Cardiac muscle cell (in vitro differentiated cells and primary cell): ENCODE results near the gene LSM7. TPM values are rescaled to one million over a fixed set of nuclear protein-coding genes. Genes with fewer than 3 reads are reported as not detected.
A peak's percentile ranks its signal among the peaks of the same experiment; 100 is the strongest.

Experiments used
- DNase-seq, 2 donors: peaks; one replicate each; pipeline versions ENCODE4 v3.0.0 to v3.0.0-alpha.2; 2010 to 2017; ENCODE audit warnings: low read depth in 1 of 2, low spot score in 1 of 2
- H3K27ac ChIP-seq: fragments of 200-600 bp; sonication (generic); 2 replicates; pipeline ENCODE4 v1.5.1; 2016
- H3K27me3 ChIP-seq: fragments of 200-600 bp; sonication (generic); 2 replicates; pipeline ENCODE4 v1.6.0; 2016; ENCODE audit warnings: control low read depth
- H3K36me3 ChIP-seq: fragments of 200-600 bp; sonication (generic); 2 replicates; pipeline ENCODE4 v1.5.1; 2016; ENCODE audit warnings: control low read depth
- H3K4me1 ChIP-seq: fragments of 200-600 bp; sonication (generic); 2 replicates; pipeline ENCODE4 v1.8.1; 2017; ENCODE audit warnings: low read depth, mild to moderate bottlenecking, mixed run types
- H3K4me3 ChIP-seq: fragments of 200-600 bp; sonication (generic); 2 replicates; pipeline ENCODE4 v1.5.1; 2016; ENCODE audit warnings: mild to moderate bottlenecking
- H3K9me3 ChIP-seq: fragments of 200-600 bp; sonication (generic); 2 replicates; pipeline ENCODE4 v1.5.1; 2017; ENCODE audit warnings: low read depth, mild to moderate bottlenecking, control low read depth
- polyA plus RNA-seq: library from polyadenylated mRNA; unstranded; fragments of >200 nt; fragmentation: Nextera tagmentation; extraction: Ambion mirVana; gene quantifications from 2 replicates; pipeline ENCODE4 v1.2.1, GENCODE V29; 2016
- total RNA-seq: library from RNA; depleted of rRNA; stranded (reverse); fragments of >200 nt; gene quantifications from 2 replicates; pipeline ENCODE4 v1.2.3, GENCODE V29; 2016
- TF ChIP-seq, protein P1 (sequence below): IDR thresholded peaks from 2 replicates; pipeline ENCODE4 v1.5.1; 2012; ENCODE audit warnings: low read depth, mild to moderate bottlenecking, low read length

The LSM7 gene
- total and polyA plus RNA-seq, 2 experiments from 2014 or later = 157 to 231 TPM

DNA sequence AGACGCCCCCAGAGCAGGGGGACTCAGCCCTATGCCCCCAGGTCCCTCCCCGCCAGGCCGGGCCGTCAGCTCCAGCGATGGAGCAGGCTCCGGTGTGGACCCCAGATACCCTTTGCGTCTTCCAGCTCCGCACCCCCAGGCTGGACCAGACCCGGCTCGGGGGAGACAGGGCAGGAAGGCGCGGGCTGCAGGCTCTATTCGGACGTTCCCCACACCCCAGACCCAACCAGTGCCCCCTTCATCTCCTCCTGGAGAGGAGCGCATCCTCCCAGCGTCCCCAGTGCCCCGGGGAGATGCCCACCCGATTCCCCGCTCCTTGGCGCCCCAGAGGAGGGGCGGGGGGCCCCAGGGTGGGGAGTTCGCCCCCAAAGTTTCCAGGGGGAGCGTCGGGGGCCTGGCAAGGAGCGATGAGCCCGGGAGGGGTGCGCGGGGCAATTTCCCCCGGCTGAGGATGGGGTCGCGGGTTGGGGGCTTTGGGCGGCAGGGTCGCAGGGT lies 20.8 kb downstream of the LSM7 start:
- TF ChIP-seq, protein P1, sequence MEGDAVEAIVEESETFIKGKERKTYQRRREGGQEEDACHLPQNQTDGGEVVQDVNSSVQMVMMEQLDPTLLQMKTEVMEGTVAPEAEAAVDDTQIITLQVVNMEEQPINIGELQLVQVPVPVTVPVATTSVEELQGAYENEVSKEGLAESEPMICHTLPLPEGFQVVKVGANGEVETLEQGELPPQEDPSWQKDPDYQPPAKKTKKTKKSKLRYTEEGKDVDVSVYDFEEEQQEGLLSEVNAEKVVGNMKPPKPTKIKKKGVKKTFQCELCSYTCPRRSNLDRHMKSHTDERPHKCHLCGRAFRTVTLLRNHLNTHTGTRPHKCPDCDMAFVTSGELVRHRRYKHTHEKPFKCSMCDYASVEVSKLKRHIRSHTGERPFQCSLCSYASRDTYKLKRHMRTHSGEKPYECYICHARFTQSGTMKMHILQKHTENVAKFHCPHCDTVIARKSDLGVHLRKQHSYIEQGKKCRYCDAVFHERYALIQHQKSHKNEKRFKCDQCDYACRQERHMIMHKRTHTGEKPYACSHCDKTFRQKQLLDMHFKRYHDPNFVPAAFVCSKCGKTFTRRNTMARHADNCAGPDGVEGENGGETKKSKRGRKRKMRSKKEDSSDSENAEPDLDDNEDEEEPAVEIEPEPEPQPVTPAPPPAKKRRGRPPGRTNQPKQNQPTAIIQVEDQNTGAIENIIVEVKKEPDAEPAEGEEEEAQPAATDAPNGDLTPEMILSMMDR = no peak
- Histone ChIP-seq H3K27me3 (peaks cover 37% of the 10 kb centered on the region), H3K4me1 (no peaks in the 10 kb centered on the region), H3K27ac (no peak overlapping the region), H3K4me3 (peak overlapping the region; percentile 17), H3K9me3 (no peaks in the 10 kb centered on the region), H3K36me3 (no peaks in the 10 kb centered on the region)
- no peak for DNase-seq

DNA sequence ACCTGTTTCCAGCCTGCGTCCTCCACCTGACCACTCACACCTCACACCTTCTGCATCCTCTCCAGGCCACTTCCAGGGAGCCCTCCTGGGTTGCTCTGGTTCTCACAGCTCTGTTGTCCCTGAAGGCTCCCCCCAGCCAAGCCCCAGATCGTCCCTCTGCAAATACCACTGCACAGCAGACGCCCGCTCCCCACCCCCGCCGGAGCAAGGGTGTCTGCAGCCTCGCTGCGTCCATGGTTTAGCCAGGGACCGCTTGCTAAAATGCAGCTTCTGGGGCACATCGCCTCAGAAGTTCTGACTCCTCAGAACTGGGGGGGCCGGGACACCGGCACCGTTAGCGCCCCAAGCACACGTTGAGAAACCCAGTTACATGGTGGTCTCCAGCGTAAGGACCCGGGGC lies 21.4 kb downstream of the LSM7 start:
- Histone ChIP-seq H3K4me1 (no peaks in the 10 kb centered on the region), H3K36me3 (no peaks in the 10 kb centered on the region), H3K27me3 (peaks cover 34% of the 10 kb centered on the region), H3K4me3 (no peak overlapping the region), H3K9me3 (no peaks in the 10 kb centered on the region), H3K27ac (no peak overlapping the region)
- DNase-seq = no peak
- TF ChIP-seq, protein P1 = no peak

DNA sequence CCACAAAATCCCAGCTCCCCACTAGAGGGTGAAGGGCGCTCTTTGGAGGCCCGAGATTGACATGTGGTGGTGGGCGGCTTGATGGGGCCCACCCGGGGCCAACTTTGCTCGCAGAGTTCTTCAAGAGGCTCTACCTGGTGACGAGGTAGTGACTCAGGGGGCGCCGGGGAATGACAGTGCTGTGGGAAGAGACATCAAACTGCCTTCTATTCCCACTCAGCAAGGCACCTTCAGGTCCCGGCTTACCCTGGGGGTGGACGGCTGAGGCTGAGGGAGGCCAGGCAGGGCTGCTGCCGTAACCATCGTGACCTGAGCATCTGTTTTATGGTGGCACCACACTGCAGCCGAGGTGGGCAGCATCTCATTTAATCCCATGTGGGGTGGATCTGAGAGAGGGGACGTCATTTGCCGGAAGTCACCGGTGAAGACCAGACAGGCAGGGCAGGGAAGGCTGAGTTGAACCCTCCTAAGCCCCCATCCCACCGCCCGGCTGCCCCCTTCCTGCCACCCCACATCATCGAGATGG lies 22.0 kb downstream of the LSM7 start:
- DNase-seq = no peak
- Histone ChIP-seq H3K9me3 (no peaks in the 10 kb centered on the region), H3K4me3 (no peak overlapping the region), H3K27ac (no peak overlapping the region), H3K4me1 (no peaks in the 10 kb centered on the region), H3K36me3 (no peaks in the 10 kb centered on the region), H3K27me3 (peaks cover 34% of the 10 kb centered on the region)
- TF ChIP-seq, protein P1 = no peak

DNA sequence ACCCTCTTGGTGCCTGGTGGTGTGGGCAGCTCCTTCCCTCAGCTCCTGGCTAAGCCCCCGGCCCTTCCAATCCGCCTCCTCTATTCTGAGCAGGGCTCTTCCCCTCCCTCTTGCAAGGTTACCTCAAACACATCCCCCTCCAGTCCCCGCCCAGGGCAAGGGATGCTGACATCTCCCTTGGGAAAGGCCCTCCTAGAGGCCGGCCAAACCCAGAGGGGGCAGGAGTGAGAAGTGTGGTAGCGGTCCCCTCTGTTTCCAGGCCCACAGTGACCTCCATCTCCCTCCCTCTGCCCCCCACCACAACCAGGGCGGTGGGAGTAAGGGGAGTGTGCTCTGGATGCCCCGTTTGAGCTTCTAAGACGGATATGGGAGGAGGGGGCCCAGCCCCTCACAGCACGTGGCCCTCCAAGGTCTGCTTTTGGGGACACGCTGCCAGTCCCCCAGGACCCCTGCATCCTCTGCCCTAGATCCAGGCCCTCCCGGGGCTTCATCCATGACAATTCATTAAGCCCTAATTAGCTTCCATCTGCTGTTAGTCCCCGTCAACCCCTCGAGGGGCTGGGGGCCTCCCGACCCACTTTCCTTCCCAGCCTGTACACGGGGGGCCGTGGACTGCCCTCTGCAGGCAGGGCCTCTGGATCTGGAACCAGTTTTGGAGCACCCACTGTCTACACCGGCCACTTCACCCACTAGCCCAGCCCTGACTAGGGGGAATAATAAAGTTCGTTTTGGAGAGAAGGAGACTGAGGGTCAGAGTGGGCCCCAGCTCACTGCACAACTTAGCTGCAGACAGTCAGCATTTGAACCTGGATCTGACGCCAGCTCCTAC lies 22.7 kb downstream of the LSM7 start:
- no peak for DNase-seq
- no peaks in the 10 kb centered on the region for H3K9me3 ChIP-seq

DNA sequence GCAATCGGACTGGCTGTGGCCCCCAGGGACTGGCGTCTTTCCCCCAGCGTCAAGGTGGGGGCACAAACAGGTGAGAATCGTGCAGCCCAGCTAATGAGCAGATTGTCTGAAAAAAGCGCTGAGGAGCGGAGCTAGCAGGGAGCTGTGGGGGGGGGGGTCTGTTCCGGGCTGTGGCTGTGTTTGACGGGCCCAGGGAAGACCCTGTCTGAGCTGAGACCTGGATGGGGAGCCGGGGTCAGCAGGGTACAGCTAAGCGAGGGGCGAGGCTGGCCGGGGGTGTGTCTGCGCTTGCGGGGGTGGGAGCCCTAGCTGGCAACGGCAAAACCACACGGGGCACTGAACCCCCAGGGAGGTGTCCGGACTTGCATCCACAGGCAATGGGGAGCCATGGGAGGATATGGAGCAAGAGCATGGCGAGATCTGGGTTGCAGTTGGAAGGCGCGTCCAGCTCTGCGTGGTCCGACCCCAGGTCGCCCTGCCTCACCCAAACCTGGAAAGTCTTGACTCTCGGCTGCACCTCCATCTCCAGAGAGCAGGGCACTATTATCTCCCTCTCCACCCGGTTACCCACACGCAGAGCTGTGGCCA lies 25.1 kb downstream of the LSM7 start:
- no peaks in the 10 kb centered on the region for H3K9me3 ChIP-seq
- TF ChIP-seq, protein P1 = no peak
- no peak for DNase-seq
- peaks cover 21% of the 10 kb centered on the region for H3K27me3 ChIP-seq
- H3K36me3 ChIP-seq = no peaks in the 10 kb centered on the region
- no peak overlapping the region for H3K4me3 ChIP-seq
- no peaks in the 10 kb centered on the region for H3K4me1 ChIP-seq
- no peak overlapping the region for H3K27ac ChIP-seq

More for the DNA sequence above, 22.7 kb downstream of the LSM7 start:
- no peaks in the 10 kb centered on the region for H3K36me3 ChIP-seq
- H3K4me1 ChIP-seq = no peaks in the 10 kb centered on the region
- TF ChIP-seq, protein P1 = no peak
- H3K27ac ChIP-seq = no peak overlapping the region
- no peak overlapping the region for H3K4me3 ChIP-seq
- peaks cover 34% of the 10 kb centered on the region for H3K27me3 ChIP-seq
